Colonic mucosa (tissue), 4 donors: ENCODE results near the gene KCNJ5. TPM values are rescaled to one million over a fixed set of nuclear protein-coding genes. Genes with fewer than 3 reads are reported as not detected.

ENCODE experiments used
- DNase-seq: peaks from one replicate; pipeline ENCODE4 v3.0.0-alpha.2; 2020
- H3K27ac ChIP-seq: fragments of 200-600 bp; one replicate; pipeline ENCODE4 v1.8.0; 2021
- H3K27me3 ChIP-seq: fragments of 200-600 bp; one replicate; pipeline ENCODE4 v1.8.0; 2021
- H3K36me3 ChIP-seq: fragments of 200-600 bp; one replicate; pipeline ENCODE4 v1.8.0; 2021
- H3K4me1 ChIP-seq: fragments of 200-600 bp; one replicate; pipeline ENCODE4 v1.8.0; 2021; ENCODE audit warnings: mild to moderate bottlenecking
- H3K4me3 ChIP-seq: fragments of 200-600 bp; one replicate; pipeline ENCODE4 v1.8.0; 2021
- H3K9ac ChIP-seq, 2 donors: one replicate each; pipeline ENCODE4 v1.7.0; 2013; ENCODE audit warnings: control low read depth in 2 of 2, low read depth in 2 of 2, low read length in 2 of 2
- H3K9me3 ChIP-seq: fragments of 200-600 bp; one replicate; pipeline ENCODE4 v1.8.0; 2021
- CTCF ChIP-seq: fragments of 200-600 bp; IDR thresholded peaks from one replicate; pipeline ENCODE4 v1.8.0; 2022; ENCODE audit warnings: antibody characterized with exemption, mild to moderate bottlenecking
- intact Hi-C: fragments of 100-400 bp; cut with DNase I; formaldehyde crosslinking; loops from one replicate; pipeline ENCODE4 v1.14.1; 2022
- total RNA-seq, 2 donors: library from RNA; stranded (reverse); fragmentation: NEBNext Ultra II Directional in 1 of 2; extraction: Animal tissue kit (Norgen Biotek cat#: 25700) in 1 of 2; gene quantifications; one replicate each; pipeline ENCODE4 v1.2.1, GENCODE V29; 2021
- donor health status: healthy.
- donor health status: DM: no; HTN: no; CAD: no.
- donor health status: DM: no; HTN: no; CAD: no.

The KCNJ5 gene
- total RNA-seq, 2 donors from 2014 or later = 0.15 to 0.66 TPM

DNA sequence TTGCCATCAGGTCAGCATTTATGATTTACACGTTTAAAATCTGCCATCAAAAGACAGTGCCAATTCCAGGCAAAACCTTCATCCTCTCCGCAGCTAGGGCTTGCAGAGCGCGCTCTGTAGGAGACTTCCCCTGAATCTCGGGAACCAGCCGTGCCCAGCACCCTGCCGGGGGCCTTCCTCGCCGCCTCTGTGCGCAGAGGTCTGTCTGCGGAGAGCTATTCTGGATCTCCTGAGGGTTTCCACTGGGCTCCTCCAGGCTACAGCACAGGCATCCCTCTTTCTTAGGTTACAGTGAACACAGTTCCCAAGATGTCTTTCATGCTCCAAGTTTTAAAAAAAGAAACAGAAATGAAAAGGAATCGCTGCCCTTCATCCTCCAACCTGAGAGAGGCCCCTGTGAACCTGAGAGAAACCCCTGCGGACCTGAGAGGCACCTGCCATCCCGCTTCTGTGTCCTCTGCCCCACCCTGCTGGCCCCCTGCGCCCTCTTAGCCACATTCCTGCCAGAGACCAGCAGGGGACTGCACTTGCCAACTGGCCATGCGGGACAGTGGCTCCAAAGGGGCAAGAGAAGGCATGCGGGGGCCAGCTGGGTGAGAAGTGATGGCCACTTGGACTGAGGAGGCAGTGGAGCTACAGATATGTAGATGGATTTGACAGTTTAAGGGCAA lies 35.4 kb downstream of the KCNJ5 start:
- no peaks in the 10 kb centered on the region for H3K36me3 ChIP-seq
- no peak for TF ChIP-seq CTCF
- H3K4me1 ChIP-seq = no peaks in the 10 kb centered on the region
- H3K27me3 ChIP-seq = no peaks in the 10 kb centered on the region
- intact Hi-C loops = no loop called here
- H3K4me3 ChIP-seq = no peak overlapping the region
- H3K27ac ChIP-seq = no peak overlapping the region
- H3K9me3 ChIP-seq = no peaks in the 10 kb centered on the region
- no peak for DNase-seq
- no peak overlapping the region for H3K9ac ChIP-seq

GRCh38 chr11:128927108-128927461 lies 35.9 kb downstream of the KCNJ5 start:
- no peak for TF ChIP-seq CTCF
- no peak overlapping the region for H3K9ac ChIP-seq
- intact Hi-C loops = no loop called here
- H3K9me3 ChIP-seq = no peaks in the 10 kb centered on the region
- DNase-seq = no peak
- no peak overlapping the region for H3K4me3 ChIP-seq
- H3K27ac ChIP-seq = no peak overlapping the region
- H3K36me3 ChIP-seq = no peaks in the 10 kb centered on the region
- H3K27me3 ChIP-seq = no peaks in the 10 kb centered on the region
- H3K4me1 ChIP-seq = no peaks in the 10 kb centered on the region

GRCh38 chr11:128927683-128928336 lies 36.7 kb downstream of the KCNJ5 start:
- Histone ChIP-seq H3K27me3 (no peaks in the 10 kb centered on the region), H3K4me1 (no peaks in the 10 kb centered on the region), H3K36me3 (no peaks in the 10 kb centered on the region), H3K27ac (no peak overlapping the region), H3K9me3 (no peaks in the 10 kb centered on the region), H3K9ac (no peak overlapping the region), H3K4me3 (no peak overlapping the region)
- intact Hi-C loops = no loop called here
- no peak for DNase-seq
- TF ChIP-seq CTCF = no peak

GRCh38 chr11:128928400-128928799 lies 37.2 kb downstream of the KCNJ5 start:
- H3K9ac ChIP-seq = no peak overlapping the region
- DNase-seq = no peak
- H3K9me3 ChIP-seq = no peaks in the 10 kb centered on the region
- no peaks in the 10 kb centered on the region for H3K27me3 ChIP-seq
- H3K4me3 ChIP-seq = no peak overlapping the region
- H3K27ac ChIP-seq = no peak overlapping the region
- H3K4me1 ChIP-seq = no peaks in the 10 kb centered on the region
- no peaks in the 10 kb centered on the region for H3K36me3 ChIP-seq
- intact Hi-C loops = no loop called here
- no peak for TF ChIP-seq CTCF

DNA sequence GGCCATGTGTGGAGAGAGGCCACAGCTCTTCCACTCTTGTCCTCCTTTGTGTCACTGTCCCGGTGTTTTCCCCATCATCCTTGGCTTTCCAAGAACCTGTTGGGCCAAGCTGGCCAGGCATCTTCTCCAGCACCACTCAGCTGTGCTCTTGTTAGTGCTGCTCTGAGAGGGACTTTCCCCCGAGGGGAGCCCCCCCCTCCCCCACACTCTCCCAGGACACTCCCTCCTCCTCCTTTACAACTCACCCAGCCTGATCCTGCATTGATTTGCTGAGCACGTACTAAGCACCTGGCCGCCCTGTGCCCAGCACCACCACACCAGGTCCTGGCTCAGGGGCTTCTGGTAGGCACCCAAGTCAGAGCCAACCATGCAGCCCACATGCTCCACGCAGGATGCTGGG lies 38.3 kb downstream of the KCNJ5 start:
- TF ChIP-seq CTCF = no peak
- Histone ChIP-seq H3K9ac (no peak overlapping the region), H3K9me3 (no peaks in the 10 kb centered on the region)

More for the DNA sequence above, 38.3 kb downstream of the KCNJ5 start:
- Histone ChIP-seq H3K4me1 (no peaks in the 10 kb centered on the region), H3K4me3 (no peak overlapping the region), H3K27me3 (no peaks in the 10 kb centered on the region), H3K27ac (no peak overlapping the region), H3K36me3 (no peaks in the 10 kb centered on the region)
- no peak for DNase-seq
- intact Hi-C loops = no loop called here
